ENCODE results near the gene TMEM164.
A peak's percentile ranks its signal among the peaks of the same experiment; 100 is the strongest.
"Not testable (repeated sequence)": the region's sequence is repeated elsewhere in the genome, so short reads cannot be mapped to it uniquely, and the experiment has no call there.

The TMEM164 gene

DNA sequence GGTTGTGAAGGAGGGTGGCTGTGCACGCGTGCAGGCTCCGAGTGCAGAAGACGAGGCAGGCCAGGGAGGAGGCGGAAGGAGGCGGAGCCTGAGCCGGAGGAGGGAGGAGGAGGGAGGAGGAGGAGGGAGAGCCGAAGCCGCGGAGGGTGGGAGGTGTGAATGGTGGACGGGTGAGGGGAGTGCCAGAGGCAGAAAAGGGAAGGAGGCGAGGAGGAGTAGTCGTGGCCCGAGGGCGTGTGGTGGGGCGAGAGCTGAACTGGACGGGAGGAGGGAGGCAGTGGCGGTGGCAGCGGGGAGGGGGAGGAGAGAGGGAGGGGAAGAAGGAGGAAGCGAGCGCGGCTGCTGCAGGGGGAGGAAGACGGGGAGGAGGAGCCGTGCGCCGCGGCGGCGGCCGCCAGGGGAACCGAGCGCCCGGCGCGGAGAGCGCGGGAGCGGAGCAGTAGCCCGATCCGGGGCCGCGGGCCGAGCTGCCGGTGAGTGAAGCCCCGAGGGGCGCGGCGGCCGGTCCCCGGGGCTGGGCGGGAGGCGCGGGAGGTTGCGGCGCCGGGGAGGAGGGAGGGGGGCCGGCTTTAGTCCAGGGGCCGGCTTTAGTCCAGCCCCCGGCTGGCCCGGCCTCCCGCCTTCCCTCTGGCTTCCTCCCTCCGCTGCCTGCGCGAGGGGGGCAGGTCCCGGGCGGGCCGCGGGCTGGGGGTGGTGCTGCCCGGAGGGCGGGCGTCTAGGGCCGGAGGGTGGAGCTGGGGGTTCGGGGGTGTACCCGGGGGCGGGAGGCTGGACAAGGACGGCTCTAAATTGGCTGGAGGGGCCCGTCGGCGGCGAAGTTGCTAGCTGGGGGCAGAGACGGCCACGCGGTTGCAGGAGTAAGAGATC, at the start of gene TMEM164:
TSS of gene TMEM164 (plus strand) at position 815 of the 867 bp plus-strand sequence. CDS start 661 bp downstream, outside the sequence.
- peak; percentile 75 for DNase-seq

- no peak for DNase-seq
Measured at GRCh38 chrX:109954333-109954732, 48.6 kb upstream of the TMEM164 start.

DNA sequence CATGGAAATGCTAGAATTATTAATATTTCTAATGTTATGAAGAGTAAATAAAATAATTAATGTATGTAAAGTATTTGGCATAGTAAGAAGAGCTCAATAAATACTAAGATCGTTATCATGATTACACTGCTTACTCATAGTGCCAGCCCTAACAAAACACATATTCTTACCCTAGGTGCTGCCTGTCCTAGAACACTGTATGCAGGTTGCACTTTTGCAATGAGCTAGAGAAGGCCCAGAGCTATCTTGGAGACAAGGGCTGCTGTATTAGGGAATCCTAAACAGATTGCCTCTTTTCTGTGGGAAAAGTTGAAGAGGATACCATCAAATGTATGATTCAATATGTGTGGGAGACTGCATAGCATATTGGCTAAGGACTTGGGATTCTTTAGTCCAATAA, 48.0 kb upstream of the TMEM164 start:
- no peak for DNase-seq

- no peak for DNase-seq
Measured at GRCh38 chrX:109958266-109958665, 44.6 kb upstream of the TMEM164 start.

DNA sequence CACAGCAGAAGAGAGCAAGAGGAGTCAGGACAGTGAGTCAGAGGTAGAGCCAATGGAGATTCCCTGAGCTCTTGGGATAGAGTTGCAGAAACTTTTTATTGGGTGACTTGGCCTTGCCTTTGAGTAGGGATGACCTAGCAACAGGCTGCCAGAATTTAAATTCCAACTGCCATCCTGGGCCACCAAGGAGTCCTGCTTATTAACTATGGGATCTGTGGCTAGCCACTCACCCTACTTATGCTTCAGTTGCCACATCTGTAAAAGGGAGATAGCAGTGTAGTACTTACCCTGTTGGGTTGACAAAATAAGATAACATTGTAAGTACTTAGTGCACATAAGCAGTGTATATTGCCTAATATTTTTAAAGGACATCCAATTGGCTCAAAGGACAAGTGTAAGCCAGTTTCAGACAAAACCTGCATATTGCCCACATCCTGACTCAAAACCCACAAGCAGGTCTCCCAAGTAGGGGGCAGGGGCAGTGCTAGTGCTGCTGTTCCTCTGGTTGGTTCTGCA, 43.5 kb upstream of the TMEM164 start:
- DNase-seq, result no peak

GRCh38 chrX:109964390-109964789, 38.5 kb upstream of the TMEM164 start:
- no peak for DNase-seq

- no peak for DNase-seq
Measured at GRCh38 chrX:109966246-109966645, 36.7 kb upstream of the TMEM164 start.

- no peak for DNase-seq
Measured at GRCh38 chrX:109967156-109967555, 35.8 kb upstream of the TMEM164 start.

- DNase-seq, result not testable (repeated sequence)
Measured at GRCh38 chrX:109970841-109971240, 32.1 kb upstream of the TMEM164 start.

DNA sequence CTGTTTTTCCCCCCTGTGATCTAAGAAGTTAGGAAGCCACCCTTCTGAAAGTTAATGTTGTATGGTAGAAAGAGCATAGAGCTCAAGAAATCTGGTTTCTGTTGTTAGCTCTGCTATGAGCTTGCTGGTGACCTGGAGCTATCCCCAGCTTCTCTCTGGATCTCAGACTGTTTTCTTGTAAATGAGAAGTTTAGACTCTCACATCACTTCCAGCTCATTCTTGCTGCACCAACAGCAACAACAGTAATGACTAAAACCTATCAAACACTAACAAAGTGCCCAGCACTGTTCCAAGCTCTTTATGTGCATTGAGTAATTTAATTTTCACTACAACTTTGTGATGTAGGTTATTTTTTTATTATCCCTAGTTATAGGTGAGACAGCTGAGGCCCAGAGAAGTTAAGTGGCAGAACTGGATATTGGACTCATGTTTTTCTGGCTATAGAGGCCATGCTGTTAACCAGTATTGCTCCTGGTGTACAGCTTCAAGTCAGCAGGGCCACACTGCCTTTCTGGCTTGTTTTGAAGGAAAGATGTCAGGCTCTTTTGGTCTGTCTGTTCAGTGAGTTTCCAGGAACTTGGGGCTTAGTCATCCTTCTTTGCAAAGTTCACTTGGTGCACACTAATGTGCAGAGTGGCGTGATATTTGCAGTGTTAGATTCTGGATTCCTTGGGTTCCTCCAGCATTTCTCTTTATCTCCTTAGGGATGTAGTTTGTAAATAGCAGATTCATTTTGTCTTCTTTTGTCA, 27.8 kb upstream of the TMEM164 start:
- no peak for DNase-seq

DNA sequence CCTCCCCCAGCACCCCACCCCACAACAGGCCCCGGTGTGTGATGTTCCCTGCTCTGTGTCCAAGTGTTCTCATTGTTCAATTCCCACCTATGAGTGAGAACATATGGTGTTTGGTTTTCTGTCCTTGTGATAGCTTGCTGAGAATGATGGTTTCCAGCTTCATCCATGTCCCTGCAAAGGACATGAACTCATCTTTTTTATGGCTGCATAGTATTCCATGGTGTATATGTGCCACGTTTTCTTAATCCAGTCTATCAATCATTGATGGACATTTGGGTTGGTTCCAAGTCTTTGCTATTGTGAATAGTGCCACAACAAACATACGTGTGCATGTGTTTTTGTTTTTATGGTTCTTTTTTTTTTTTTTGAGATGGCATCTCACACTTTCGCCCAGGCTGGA, 17.7 kb upstream of the TMEM164 start:
- DNase-seq, result not testable (repeated sequence)

DNA sequence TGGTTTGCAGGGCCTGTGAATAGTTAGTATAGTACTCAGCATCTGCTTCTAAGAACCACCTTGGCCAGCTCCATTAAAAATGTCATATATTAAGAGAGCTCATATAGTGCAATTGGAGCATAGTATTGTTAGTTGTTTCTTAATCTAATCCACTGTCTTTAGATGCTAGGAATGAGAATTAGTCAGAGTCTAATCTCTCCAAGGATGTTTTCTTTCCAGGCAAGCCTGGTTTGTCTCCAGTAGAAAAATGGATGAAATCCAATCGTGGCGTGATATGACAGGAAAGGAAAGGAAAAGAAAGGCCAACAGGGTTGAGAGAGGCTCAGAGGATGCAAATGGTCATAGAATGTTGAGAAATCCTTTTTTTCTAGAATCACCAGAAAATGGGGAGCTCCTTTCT, 15.0 kb upstream of the TMEM164 start:
- no peak for DNase-seq

DNA sequence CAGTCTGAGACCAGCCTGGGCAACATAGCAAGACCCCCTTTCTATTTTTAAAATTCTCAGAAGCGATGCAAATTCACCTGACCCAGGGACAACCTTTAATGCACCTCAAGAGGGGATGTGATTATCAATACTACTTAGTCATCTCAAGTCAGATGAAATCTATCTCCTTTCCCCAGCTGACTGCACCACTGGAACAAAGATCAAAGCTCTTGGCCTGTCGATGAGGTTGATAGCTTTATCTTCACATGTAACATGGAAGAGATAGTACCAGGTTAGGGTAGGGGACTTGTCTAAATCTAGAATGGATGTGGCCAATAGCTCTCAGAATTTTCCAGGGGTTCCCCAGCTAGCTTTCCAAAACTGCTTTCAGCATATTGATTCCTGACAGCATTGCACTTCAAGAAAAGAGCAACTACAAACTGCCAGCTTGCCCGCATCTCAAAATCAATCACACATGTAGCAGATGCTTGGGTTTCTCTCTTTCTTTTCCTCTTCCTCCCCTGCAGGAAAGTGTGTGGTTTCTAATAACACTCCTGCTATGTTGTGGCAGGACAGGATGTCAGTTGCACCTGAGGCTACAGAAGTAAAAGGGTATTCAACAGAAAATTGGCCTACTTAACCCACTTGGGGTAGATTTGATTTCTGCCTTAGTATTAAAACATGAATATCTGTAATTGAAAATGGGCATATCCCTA, 12.2 kb upstream of the TMEM164 start:
- DNase-seq, result no peak

DNA sequence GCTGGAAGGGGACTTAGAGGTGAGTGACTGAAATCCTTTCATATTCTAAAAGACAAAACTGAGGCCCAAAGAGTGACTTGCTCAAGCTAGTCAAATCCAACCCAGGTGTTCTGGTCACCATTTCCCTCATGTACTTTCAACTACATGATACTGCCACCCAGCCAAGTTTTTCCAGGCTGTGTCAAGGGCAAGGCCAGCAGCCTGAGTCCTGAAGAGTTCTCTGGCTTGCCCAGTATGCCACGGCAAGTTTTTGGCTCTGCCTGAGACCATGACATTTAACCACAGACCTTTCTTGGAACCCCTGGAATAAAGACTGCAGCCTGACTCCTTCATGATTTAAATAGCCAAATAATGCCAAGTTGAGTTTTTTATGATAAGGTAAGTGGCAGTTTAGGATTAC, 10.7 kb upstream of the TMEM164 start:
- no peak for DNase-seq

- DNase-seq, result no peak
Measured at GRCh38 chrX:109995155-109995554, 7.8 kb upstream of the TMEM164 start.

DNA sequence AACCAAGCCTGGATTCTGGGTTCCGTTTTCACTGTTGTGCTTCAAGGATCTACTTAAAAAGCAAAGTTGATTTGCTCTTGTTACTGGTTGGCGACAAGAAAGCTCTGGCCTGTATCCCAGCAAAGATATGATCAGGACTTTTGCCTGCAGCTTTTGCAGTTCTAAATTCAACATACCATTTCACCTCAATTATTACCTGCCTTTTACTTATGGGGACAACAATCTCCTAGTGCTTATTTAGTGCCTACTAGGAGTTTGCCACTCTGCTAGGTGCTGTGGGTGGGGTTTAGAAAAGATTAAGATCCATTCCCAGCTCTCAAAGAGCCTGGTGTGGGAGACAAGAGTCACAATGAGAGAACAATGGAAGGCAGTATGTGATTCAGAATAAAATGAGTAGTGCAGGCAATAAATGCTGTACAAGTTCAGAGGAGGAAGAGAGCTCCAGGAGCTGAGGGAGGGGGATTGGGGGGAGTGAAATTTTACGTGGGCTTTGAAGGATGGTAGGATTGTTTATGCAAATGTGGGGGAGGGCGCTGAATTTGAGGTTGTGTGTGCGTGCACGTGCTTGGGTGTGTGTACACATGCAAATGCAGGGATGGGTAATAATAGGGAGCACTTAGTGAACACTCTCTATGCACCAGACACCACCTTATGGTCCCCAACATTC, 5.0 kb upstream of the TMEM164 start:
- no peak for DNase-seq

DNA sequence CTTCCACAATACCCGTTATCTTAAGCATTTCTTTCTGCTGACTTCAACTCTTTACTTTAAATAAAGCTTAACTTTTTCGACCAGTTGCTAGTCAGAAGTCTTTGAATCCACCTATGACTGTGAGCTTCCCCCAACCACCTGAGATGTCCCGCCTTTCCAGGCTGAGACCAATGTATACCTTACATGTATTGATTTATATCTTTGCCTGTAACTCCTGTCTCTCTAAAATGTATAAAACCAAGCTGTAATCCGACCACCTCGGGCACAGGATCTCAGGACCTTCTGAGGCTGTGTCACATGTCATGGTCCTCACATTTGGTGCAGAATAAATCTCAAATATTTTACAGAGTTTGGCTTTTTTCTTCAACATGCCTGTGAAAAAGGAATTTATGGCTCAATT, 2.9 kb upstream of the TMEM164 start:
- no peak for DNase-seq

DNA sequence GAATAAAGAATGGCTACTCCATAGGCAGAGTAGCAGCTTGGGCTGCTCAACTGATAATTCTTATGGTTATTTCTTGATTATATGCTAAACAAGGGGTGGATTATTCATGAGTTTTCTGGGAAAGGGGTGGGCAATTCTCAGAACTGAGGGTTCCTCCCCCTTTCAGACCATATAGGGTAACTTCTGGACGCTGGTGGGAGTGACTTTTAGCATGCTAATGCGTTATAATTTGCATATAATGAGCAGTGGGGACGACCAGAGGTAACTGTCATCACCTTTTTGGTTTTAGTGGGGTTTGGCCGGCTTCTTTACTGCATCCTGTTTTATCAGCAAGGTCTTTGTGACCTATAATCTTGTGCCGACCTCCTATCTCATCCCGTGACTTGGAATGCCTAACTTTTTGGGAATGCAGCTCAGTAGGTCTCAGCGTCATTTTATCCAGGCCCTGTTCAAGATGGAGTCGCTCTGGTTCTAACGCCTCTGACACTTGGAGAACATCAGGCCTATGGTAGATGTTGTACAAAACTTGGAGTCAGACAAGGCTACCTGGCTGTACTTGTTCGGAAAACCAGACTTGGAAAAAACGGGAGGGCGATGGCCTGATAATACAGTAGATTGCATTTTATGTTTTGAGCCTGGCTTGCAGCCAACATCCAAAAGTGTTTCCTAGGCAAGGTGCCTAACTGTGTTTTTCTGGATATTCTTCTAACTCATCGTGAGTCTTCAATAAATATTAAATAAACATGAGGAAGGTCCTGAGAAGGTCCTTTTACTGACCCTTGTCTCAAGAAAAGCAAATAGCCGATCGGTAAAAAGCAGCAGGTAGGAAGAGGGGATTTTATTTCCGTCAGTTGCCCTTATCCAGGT, 1.8 kb upstream of the TMEM164 start:
- no peak for DNase-seq

DNA sequence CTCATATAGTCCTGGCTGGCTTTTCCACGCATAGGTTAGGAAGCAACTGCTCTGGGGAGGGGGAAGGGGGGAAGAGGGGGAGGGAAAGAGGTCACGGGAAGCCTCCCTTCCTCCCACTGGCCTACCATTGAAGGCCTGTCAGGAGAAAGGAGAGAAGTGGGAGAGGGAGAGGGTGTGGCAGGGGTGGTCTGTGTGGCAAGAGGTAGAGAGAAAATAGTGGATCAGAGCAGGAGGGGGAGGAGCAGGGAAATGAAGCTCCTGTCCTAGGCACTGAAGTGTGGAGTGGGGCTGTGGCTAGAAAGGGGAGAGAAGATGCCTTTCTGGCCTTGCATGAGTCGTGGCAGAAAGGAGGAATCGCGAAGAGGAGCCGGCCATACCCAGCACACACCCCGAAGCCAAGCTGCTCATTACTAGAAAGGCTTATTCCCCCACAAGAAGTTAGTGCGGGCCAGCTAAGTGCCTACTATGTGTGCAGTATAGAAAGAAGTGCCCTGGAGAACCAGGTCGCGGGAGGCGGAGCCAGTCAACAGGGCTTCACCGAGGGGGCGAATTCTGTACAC, 1.1 kb upstream of the TMEM164 start:
- DNase-seq, result no peak

GRCh38 chrX:110003167-110004156, 548 bp downstream of the TMEM164 start:
- no peak for DNase-seq

Data from stimulated activated CD4-positive, alpha-beta T cell treated with anti-CD3 and anti-CD28 coated beads, Interleukin-4, amount 100 ng/mL, for 24 hours (primary cell).